Heart right ventricle (tissue), 16 donors: ENCODE results near the gene LRRC7. TPM values are rescaled to one million over a fixed set of nuclear protein-coding genes. Genes with fewer than 3 reads are reported as not detected.
"Not testable (repeated sequence)": the region's sequence is repeated elsewhere in the genome, so short reads cannot be mapped to it uniquely, and the experiment has no call there.

Experiments used
- ATAC-seq, 8 donors: fragments of 200-7000 bp; cut with Tn5 transposase; one replicate each; pipeline ENCODE4 v1.9.1; 2020; ENCODE audit warnings: mild to moderate bottlenecking in 8 of 8, moderate library complexity in 8 of 8, moderate number of reproducible peaks in 1 of 8
- DNase-seq, 2 donors: peaks; one replicate each; pipeline ENCODE4 v3.0.0-alpha.2; 2020
- H3K27ac ChIP-seq, 10 donors: fragments of 200-600 bp; sonication (generic) in 2 of 10; one replicate each; pipeline versions ENCODE4 v1.5.0 to v1.8.0; 2020 to 2022; ENCODE audit warnings: mild to moderate bottlenecking in 3 of 10
- H3K27me3 ChIP-seq, 7 donors: fragments of 200-600 bp; one replicate each; pipeline ENCODE4 v1.8.0; 2021 to 2022; ENCODE audit warnings: mild to moderate bottlenecking in 2 of 7
- H3K36me3 ChIP-seq, 9 donors: fragments of 200-600 bp; sonication (generic) in 1 of 9; one replicate each; pipeline versions ENCODE4 v1.5.0 to v1.8.0; 2020 to 2022; ENCODE audit warnings: mild to moderate bottlenecking in 2 of 9
- H3K4me1 ChIP-seq, 9 donors: fragments of 200-600 bp; sonication (generic) in 1 of 9; one replicate each; pipeline versions ENCODE4 v1.5.0 to v1.8.0; 2020 to 2022; ENCODE audit warnings: mild to moderate bottlenecking in 4 of 9
- H3K4me3 ChIP-seq, 10 donors: fragments of 200-600 bp; sonication (generic) in 2 of 10; one replicate each; pipeline versions ENCODE4 v1.5.0 to v1.8.0; 2020 to 2022; ENCODE audit warnings: mild to moderate bottlenecking in 7 of 10, moderate library complexity in 2 of 10
- H3K9me3 ChIP-seq, 11 donors: fragments of 200-600 bp in 10 of 11; sonication (generic) in 2 of 11; one replicate each; pipeline versions ENCODE4 v1.5.0 to v1.8.0; 2013 to 2022; ENCODE audit warnings: mild to moderate bottlenecking in 2 of 11, control low read depth in 1 of 11, moderate library complexity in 1 of 11
- CTCF ChIP-seq, 9 donors: fragments of 200-600 bp; sonication (generic) in 2 of 9; IDR thresholded peaks; one replicate each; pipeline versions ENCODE4 v1.5.0 to v1.8.0; 2021 to 2022; ENCODE audit warnings: antibody characterized with exemption in 9 of 9, mild to moderate bottlenecking in 5 of 9, moderate library complexity in 1 of 9
- WGBS, 2 donors: extraction: QIAGEN DNeasy Blood & Tissue Kit; methylation state at CpG; one replicate each; pipeline ENCODE4 v1.1.7; 2013; ENCODE audit warnings: inconsistent platforms in 1 of 2; 5-methylcytosine and 5-hydroxymethylcytosine counted together
- intact Hi-C, 10 donors: fragments of 100-400 bp; cut with DNase I; formaldehyde crosslinking; loops; one replicate each; pipeline versions ENCODE4 v1.11.1 to v1.14.2; 2022
- polyA plus RNA-seq, 2 donors: library from polyadenylated mRNA; stranded (reverse); fragments of 200-250 nt; gene quantifications; one replicate each; pipeline ENCODE4 v1.2.3, GENCODE V29; 2013
- total RNA-seq, 10 donors: library from RNA; stranded (reverse); fragmentation: NEBNext Ultra II Directional in 3 of 10; extraction: Animal tissue kit (Norgen Biotek cat#: 25700) in 3 of 10; gene quantifications; one replicate each; pipeline versions ENCODE4 v1.2.1 to v1.2.4, GENCODE V29; 2021 to 2023
- donor health status: Arrhythmogenic right ventricular cardiomyopathy.
- donor health status: ischemic (EF 13 %, LVEDD 7.1; RV severe dilation, severe dysfunction).
- donor health status: healthy with polysubstance abuse.
- donor health status: DM: no; HTN: yes; CAD: no.
- donor health status: DM: no; HTN: no; CAD: no.
- donor health status: ischemic (EF 25% LVEDD 6.9; RV normal size, moderate dysfunction).
- donor health status: ischemic (EF 25% LVEDD 5.7; RV mildly dilated, moderate dysfunction).
- donor health status: healthy.
- donor health status: DM: yes; HTN: yes; CAD: no.
- donor health status: Ischemic cardiomyopathy.
- donor health status: ischemic (EF 35%, LVEDD 5.7; RV mildly dilated, moderate dysfunction).
- donor health status: nonischemic (EF 11% LVEDD 7.7; RV severe dilation, severe dysfunction).
- donor health status: DM: yes; HTN: yes; CAD: no.
- donor health status: PGD.
- donor health status: ischemic (EF 29% LVEDD 5.4; RV normal size, mild dysfunction).
- donor health status: nonischemic (EF 23%, LVEDD 6.1; RV moderate dilation, normal function).

LRRC7 gene
- total and polyA plus RNA-seq, 12 donors: 0.03 to 2.1 (median 0.59) TPM

GRCh38 chr1:70044832-70045231 lies 477.1 kb downstream of the LRRC7 start:
- intact Hi-C loops: no loop called here
- Histone ChIP-seq H3K27me3 (no peaks in the 10 kb centered on the region), H3K4me3 (no peak overlapping the region), H3K9me3 (no peaks in the 10 kb centered on the region), H3K27ac (no peak overlapping the region), H3K36me3 (no peaks in the 10 kb centered on the region), H3K4me1 (peaks cover 0 to 10% (median 0%) of the 10 kb centered on the region in 9 donors)
- no peak for ATAC-seq
- TF ChIP-seq CTCF (IDR thresholded peaks at IDR 0.05): no peak
- WGBS, 2 donors: 61 to 86% methylated on average over 2 of the region's 2 CpGs
- no peak for DNase-seq

DNA sequence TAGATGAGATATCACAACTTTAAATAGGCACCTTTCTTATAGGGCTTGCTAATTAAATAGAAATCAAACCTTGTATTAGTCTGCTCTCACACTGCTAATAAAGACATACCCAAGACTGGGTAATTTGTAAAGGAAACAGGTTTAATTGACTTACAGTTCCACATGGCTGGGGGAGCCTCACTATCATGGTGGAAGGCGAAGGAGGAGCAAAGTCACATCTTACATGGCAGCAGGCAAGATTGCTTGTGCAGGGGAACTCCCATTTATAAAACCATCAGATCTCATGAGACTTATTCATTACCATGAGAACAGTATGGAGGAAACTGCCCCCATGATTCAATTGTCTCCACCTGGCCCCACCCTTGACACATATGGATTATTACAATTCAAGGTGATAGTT lies 477.9 kb downstream of the LRRC7 start:
- DNase-seq, H3K4me3 ChIP-seq, H3K9me3 ChIP-seq, H3K4me1 ChIP-seq, H3K36me3 ChIP-seq, H3K27ac ChIP-seq, H3K27me3 ChIP-seq, ATAC-seq, intact Hi-C loops: not testable (repeated sequence)
- 94 to 96% methylated on average over 1 of the region's 1 CpG for WGBS, 2 donors

DNA sequence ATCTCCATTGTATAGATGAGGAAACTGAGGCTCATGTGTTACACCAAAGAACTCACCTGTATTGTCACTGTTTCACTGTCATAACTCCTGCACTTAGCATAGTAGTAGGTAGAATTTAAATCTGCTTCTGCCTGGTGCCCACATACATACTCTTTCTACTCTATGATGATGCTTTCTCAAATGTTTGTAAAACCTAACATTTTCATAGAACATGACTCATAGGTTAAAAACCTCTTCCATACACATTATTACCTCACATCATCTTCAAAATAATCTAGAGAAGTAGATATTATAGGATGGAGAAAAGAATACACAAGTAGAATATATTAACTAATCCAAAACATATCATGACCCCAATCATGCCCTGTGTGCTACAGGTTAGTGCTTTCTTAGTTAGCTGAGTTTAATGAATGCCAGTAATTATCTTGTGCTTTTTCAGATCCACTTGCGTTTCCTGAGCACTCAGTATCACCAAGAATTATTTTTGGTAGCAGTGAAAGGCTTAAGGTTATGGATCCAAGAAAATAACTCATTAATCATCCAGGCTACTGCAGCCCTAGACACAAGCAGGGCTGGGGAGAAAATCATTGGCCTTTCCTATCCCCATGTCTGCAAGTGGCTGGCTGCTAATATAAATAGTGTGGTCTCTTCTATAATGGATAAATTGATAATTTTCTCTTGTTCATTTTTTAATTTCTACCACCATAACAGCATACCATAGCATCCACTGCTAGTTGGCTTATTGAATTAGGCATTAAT lies 480.8 kb downstream of the LRRC7 start:
- H3K4me3 ChIP-seq: no peak overlapping the region
- peaks cover 0 to 5% (median 0%) of the 10 kb centered on the region in 9 donors for H3K4me1 ChIP-seq
- no peak overlapping the region for H3K27ac ChIP-seq
- no peaks in the 10 kb centered on the region for H3K36me3 ChIP-seq
- DNase-seq (no peak), ATAC-seq (no peak)
- no peaks in the 10 kb centered on the region for H3K9me3 ChIP-seq
- no peak for TF ChIP-seq CTCF (IDR thresholded peaks at IDR 0.05)
- intact Hi-C loops: no loop called here
- no peaks in the 10 kb centered on the region for H3K27me3 ChIP-seq
- 13 to 20% methylated on average over 1 of the region's 1 CpG for WGBS, 2 donors

DNA sequence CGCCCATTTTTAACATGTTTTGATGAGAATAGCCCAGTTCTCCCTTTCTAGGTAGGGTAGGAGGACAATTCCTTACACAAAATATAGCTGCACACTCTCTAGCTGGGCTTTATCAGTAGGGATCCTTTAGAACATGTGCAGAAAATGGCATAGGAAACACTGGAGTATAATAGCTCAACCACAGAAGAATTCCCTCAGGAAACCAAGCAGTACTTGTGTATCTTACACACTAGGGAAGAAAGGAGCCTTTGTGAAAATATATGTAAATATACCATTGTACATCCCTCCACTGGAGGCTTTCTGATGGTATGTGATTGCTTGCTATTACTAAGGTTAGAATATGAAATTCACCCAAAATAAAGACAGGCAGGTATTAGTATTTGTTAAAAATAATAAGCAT lies 484.2 kb downstream of the LRRC7 start:
- no peak overlapping the region for H3K4me3 ChIP-seq
- WGBS, 2 donors: 48 to 67% methylated on average over 1 of the region's 1 CpG
- H3K27ac ChIP-seq: no peak overlapping the region
- no peak for DNase-seq
- no peak for TF ChIP-seq CTCF (IDR thresholded peaks at IDR 0.05)
- intact Hi-C loops: no loop called here
- no peaks in the 10 kb centered on the region for H3K36me3 ChIP-seq
- no peaks in the 10 kb centered on the region for H3K27me3 ChIP-seq
- no peak for ATAC-seq
- no peaks in the 10 kb centered on the region for H3K4me1 ChIP-seq
- H3K9me3 ChIP-seq: no peaks in the 10 kb centered on the region

- ATAC-seq (no peak), DNase-seq (no peak)
- no peaks in the 10 kb centered on the region for H3K4me1 ChIP-seq
- no peak for TF ChIP-seq CTCF (IDR thresholded peaks at IDR 0.05)
- H3K36me3 ChIP-seq: no peaks in the 10 kb centered on the region
- intact Hi-C loops: no loop called here
- H3K27me3 ChIP-seq: no peaks in the 10 kb centered on the region
- no peaks in the 10 kb centered on the region for H3K9me3 ChIP-seq
- no peak overlapping the region for H3K4me3 ChIP-seq
- no peak overlapping the region for H3K27ac ChIP-seq
Observed at GRCh38 chr1:70057500-70057899, 489.8 kb downstream of the LRRC7 start.
